AML-193 (cell line): Measurements from ENCODE around the gene B3GNT2.
"Not testable (repeated sequence)": the region's sequence is repeated elsewhere in the genome, so short reads cannot be mapped to it uniquely, and the experiment has no call there.

Experiments used
- DNase-seq, 2 experiments: peaks; one replicate each; lab custom pipeline; 2025; lab: John Stamatoyannopoulos, UW

B3GNT2 gene, protein sequence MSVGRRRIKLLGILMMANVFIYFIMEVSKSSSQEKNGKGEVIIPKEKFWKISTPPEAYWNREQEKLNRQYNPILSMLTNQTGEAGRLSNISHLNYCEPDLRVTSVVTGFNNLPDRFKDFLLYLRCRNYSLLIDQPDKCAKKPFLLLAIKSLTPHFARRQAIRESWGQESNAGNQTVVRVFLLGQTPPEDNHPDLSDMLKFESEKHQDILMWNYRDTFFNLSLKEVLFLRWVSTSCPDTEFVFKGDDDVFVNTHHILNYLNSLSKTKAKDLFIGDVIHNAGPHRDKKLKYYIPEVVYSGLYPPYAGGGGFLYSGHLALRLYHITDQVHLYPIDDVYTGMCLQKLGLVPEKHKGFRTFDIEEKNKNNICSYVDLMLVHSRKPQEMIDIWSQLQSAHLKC

DNA sequence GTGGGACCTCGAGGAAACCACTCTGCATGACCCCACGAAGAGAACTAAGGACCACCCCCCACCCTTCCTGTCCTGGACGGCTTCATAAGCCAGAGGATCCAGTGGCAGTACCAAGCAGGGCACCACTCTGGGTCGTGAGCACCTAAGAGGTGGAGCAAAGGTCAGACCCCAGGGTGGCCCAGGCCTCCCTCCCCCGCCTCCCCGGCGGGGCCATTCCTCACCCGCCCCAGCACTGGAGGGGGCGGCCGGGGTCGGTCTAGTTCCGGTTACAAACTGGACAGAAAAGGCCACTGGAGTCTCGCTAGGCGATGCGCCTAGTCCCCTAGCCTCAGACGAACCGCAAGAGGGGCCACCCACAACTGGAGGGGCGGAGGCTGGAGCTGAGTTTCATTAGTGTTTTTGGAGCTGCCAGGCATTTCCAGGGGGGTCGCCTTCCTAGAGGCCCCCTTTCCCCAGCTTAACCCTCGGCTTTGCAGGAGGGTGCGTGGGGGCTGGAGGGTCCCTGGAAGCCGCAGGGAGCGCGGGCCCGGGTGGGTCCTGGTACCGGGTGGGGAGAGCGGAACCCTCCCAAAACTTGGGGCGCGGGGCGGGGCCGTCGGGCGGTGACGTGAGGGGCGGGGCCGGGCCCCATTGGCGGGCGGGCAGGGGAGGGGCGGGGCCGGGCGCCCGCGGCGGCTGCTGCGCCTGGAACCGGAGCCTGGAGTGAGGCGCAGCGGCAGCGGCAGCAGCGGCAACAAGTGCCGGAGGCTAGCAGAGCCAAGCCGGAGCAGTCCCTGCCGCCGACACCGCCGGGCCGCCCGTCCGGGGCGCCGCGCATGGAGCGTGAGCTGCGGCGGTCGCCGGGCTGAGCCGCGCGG, at the start of gene B3GNT2:
Gene B3GNT2 (plus strand): TSS at position 695 of the 857 bp plus-strand sequence. CDS start 26,106 bp downstream, outside the sequence.
- peak; percentile 54 to 63 for DNase-seq

GRCh38 chr2:62146790-62147189, 49.1 kb upstream of the B3GNT2 start:
- not testable (repeated sequence) for DNase-seq

GRCh38 chr2:62147610-62148301, 48.2 kb upstream of the B3GNT2 start:
- DNase-seq = no peak

GRCh38 chr2:62149708-62150107, 46.2 kb upstream of the B3GNT2 start:
- DNase-seq = no peak

DNA sequence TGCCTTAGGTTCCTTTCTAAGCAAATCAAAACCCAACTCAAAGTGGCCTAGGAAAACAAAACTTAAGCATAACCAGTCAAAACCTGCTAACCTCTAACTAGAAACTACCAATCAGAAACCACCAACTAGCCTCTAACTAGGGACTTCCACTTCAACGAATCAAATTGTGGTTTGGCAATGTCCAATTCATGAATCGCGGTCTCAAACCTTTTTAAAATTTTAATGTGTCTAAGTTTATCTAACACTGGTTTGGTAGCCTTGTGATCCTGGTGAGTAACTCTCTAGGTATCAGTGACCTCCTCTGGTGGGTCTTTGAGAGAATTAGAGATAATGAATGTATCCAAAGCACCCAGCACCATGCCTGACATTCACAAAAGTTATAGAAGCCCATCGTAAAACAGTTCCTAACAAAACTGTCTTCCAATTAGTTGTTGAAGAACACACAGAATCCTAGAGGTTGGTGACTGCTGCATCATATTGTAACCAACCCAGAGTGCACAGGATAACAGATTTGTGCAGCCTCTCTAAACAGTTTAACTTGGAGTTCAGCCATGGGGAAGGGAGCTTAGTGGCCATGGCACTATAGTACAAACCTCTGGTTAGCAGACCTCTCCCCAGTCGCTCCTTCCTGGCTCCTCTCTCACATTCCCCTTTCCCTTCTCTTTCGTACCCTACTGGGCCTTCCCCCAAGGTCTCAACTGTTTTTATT, 45.2 kb upstream of the B3GNT2 start:
- no peak for DNase-seq

- DNase-seq = no peak
These were observed 44.6 kb upstream of the B3GNT2 start for GRCh38 chr2:62151306-62151638.

DNA sequence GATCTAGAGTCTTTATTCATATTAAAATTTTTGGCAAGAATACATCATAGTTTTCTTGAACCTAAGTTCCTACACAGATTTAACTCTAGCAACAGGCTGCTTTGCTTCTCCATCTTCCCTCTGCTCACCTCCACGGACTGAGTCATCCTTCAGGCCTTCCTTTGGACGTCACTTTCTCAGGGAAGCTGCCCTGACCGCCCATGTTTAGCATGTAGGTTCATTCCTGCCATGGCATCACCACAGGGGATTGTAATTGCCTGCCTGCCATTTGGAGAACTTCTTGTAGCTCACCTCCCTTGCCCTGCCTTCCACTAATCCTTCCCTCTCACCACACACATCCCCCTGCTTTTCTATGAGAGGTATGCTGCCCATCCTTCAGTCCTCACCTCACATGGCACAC, 43.9 kb upstream of the B3GNT2 start:
- DNase-seq = no peak

DNA sequence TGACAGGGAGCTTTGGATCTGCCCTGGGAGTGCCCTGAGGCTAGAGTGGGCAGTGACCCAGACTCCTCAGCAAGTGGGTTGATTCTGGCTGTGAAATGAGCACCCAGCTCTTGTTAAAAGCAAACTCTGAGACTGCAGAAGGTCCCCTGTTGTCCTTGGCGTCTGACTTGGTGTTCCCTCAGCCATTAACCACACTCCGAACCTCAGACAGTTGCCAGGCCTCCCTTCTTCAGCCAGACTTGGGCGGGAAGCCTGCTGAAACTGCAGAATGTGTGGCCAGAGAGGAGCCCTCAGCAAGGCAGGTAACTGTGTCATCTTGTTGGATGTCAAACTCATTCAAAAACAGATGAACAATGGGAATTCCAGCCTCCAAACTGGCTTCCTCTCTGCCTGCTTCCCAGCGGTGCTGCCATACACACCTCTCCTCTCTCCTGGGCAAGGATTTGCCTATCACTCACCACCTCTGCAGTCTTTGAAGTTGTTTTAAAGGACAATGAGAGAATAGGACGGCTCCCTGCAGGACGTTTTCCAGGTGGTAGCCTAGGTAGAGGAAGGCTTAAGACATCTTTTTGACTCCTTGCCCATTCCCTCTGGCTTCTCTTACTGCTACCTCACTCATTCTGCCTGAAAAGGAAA, 38.9 kb upstream of the B3GNT2 start:
- DNase-seq = no peak

DNA sequence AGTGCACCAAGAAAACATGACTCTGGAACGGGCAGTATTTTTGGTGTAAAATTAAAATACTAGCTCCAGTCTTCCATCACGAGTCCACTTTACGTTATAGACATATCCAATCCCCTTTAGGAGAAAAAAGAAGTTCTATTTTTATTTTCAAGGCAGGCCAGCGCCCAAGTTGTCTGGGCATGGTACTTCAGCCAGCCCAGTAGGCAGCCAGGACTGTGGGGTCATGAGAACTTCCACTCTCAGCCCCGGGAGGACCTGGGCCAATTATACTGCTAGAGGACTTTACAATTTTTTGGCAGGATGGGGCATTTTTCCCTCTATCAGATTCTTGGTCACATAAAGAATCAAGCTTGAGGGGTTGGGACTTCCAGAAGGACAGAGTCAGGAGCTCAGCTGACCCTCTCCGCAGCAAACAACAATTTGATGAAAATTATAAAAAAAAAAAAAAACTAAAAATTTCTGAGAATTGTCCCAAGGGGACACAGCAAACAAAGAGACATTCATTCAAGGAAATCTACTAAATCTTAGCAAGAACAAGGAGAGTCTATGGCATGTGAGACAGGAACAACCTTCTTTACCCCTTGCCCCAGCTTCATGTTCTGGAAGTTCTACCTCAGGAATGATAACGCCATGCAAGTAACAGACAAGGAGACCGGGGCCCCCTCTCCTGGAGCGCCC, 37.3 kb upstream of the B3GNT2 start:
- DNase-seq = no peak

- not testable (repeated sequence) for DNase-seq
These were observed 35.2 kb upstream of the B3GNT2 start for GRCh38 chr2:62160691-62161090.

DNA sequence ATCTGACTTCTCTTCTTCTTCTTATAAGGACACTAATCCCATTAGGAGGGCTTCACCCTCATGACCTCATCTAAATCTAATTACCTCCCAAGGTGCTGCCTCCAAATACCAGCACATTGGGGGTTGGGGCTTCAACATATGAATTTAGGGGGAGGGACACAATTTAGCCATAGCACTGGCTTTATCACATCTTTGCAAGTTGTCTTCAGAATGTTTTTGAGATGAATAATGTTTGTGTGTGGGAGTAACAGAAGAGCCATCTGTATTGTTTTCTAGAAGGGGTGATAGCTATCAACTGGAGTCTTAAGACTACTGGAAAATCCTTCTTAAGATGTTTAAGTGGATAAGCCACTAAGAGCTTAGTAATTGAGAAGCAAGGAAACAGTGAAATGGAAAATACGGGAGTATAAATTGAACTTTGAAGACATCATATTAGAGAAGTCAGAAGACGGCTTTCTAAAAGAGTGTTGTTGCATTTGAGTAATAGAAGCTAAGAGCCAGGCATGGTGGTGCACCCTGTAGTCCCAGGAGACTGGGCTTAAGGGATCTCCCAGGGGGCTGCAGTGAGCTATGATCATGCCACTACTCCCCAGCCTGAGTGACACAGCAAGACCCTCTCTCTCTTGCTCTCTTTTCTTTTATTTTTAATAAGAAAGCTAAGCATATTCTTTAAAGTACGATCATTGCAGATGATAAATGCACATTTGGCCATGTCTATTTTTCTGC, 32.6 kb upstream of the B3GNT2 start:
- no peak for DNase-seq

DNA sequence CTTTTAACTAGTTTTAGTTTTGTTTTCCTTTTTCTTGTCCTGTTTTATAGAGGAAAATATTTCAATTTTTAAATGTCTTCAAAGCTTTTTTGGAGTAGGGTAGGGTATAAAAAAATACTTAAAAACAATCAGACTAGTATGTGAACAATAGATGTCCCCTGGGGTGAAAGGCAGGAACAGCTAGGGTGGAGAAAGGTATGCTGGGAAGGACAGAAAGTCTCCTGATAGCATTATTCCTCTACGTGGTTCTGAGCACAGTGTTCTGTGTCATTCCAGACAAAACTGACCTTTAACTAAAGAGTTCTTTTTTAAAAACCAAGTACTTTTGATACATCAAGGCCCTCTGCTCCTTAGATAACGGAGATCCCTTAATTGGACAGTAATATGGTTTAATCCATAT, 32.1 kb upstream of the B3GNT2 start:
- no peak for DNase-seq

- no peak for DNase-seq
These were observed 20.2 kb upstream of the B3GNT2 start for GRCh38 chr2:62175728-62176127.

DNA sequence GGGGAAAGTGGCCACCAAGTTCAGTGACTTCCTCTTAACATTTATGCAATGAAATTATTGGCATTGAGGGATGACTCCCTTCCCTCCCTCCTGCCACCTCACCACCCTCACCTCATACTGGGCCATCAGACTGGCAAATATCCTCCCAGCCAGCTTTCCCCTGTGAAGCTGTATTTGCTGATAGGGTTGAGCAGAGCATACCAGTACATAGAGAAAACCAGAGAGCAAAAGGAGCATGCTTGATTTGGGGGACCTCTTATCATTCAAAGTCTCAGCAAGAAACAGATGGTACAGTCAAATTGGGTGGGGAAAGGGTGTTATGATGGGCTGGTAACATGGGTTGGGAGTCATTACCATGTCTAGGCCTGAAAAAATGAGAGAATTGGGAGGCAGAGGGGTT, 19.1 kb upstream of the B3GNT2 start:
- DNase-seq = no peak

DNA sequence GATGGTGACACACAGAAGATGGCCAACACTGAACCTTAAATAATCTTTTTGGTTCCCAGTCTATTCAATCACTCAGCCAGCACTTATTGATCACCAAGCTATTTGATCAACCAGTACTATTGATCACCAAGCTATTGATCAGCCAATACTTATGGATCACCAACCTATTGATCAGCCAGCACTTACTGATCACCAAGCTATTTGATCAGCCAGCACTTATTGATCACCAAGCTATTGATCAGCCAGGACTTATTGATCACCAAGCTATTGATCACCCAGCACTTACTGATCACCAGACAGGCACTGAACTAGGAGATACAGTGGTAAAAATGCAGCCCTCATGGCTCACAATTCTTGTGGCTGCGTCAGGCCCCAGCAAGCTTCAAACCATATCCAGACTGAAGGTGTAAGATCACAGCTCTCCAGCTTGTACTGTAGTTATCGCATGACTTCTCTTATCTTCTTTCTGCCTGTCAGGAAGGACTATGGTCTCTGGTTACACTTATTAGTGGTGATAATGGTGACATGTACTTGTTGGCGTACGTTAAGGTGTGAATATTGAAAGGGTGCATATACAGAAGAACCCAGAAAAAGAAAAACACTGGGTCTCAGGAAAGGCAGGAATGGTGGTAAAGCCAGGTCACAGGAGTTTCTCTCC, 18.4 kb upstream of the B3GNT2 start:
- DNase-seq = no peak

DNA sequence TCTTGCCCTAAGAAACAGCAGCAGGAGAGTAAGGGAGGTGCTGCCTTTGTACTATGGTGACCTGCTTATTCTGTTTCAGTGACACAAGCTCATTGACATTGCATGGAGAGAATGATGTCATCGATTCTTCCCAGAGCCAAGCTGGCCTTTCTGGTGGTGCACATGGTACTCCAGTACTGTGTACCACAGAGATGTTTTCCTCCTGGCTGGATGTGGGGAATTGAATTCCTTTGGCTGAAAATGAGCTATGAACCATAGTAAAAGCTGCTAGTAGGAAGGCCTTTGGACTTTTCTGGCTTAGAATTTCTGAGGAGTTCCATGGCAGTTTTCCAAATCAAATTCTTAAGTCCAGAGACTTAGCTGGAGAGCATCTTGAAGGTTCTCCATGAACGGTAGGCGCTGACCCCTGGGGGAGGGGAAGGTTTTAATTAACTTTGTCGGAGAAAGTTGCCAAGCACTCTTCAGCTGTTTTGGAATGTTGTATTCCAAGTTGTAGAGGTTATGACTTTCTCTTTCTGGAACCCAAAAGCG, 17.1 kb upstream of the B3GNT2 start:
- no peak for DNase-seq

DNA sequence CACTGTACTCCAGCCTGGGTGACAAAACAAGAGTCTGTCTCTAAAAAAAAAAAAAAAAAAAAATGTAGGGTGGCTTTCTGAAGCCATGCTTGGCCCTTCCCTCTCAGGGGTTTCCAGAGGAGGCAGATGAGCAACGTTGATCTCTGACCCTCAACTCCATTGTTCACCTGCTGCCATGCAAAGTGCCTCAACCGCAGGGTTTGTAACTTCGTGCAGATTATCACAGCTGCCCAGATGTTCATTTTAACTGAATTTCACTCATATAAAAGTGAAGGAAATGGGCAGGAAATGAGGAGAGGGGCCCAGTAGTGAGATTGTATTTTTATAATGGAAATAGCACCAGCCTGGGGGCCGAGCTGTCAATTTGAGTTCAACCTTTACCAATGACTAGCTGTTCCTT, 14.9 kb upstream of the B3GNT2 start:
- no peak for DNase-seq

DNA sequence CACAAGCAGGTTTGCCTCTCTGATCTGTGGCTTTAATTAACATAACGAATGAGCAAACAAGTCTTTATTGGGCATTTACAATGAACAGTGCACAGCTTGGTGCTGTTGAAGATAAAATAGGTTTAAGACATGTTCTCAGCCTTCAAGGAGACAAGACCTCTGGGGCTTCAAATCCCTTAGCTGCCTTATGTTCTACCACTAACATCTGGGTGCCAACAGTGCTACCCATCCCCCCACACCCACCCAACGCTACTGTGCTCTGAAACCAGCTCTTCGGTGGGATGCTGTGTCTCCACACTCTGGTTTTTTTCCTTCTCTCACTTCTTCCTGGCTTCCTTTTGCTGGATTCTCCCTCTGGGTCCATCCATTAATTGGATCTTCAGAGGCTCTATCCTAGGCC, 14.1 kb upstream of the B3GNT2 start:
- DNase-seq = no peak

GRCh38 chr2:62184512-62185230, 11.2 kb upstream of the B3GNT2 start:
- no peak for DNase-seq
